ENCODE results near the gene KCNJ10.

Gene KCNJ10

GRCh38 chr1:160062230-160062532 lies 7.8 kb downstream of the KCNJ10 start:
- no peak overlapping the region for H3K27ac ChIP-seq
- H3K36me3 ChIP-seq = no peaks in the 10 kb centered on the region
- peaks cover 0 to 12% of the 10 kb centered on the region in 2 donors for H3K27me3 ChIP-seq
- intact Hi-C loops (cut with DNase I; ENCODE audit: low total_unique reads) = no loop called here
- no peak for DNase-seq
- H3K4me3 ChIP-seq = no peak overlapping the region
- H3K4me1 ChIP-seq = no peaks in the 10 kb centered on the region
- no peak for TF ChIP-seq CTCF (IDR thresholded peaks at IDR 0.05)
- H3K9me3 ChIP-seq = no peaks in the 10 kb centered on the region

DNA sequence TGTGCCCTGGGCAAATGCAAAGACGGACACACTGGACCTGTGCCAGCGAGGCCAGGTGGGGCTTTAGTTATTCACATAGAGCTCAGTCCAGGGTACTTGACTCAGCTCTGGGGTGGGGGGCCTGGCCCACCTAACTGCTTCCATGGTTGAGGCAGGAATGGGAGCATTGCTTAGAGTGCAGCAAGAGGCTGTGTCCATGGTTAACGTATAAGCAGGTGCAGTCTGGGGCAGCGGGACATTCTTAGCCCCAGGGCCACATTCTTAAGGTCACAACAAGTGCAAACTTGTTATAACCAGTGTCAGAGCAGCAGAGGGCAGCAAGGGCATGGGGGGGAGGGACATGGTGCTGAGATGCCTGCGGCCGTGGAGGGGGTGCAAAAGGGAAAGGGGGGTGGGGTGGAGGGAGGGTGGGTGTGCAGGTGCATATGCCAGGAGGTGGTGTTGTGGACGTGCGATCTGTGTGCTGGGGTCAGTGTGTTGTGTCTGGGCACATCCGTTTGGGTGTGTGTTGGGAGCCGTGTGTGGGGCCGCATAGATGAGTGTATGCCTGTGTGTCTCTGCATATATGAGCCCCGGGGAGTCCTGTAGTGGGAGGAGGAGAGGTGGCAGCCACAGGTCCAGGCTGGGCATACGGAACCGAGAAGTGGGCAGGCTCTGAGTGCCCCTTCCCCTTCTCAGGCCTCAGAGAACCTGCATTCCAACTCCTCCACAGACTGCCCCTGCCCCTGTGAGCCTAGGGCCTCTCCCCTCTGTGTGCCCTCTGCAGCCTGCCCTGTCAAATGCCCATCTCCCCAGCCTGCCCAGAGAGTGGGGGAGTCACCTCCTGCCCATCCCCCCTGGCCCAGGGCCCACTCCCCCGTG lies 8.4 kb downstream of the KCNJ10 start:
- Histone ChIP-seq H3K4me1 (no peaks in the 10 kb centered on the region), H3K9me3 (no peaks in the 10 kb centered on the region), H3K27ac (no peak overlapping the region), H3K36me3 (no peaks in the 10 kb centered on the region), H3K27me3 (peaks cover 0 to 12% of the 10 kb centered on the region in 2 donors), H3K4me3 (no peak overlapping the region)
- no peak for TF ChIP-seq CTCF (IDR thresholded peaks at IDR 0.05)
- no peak for DNase-seq
- intact Hi-C loops (cut with DNase I; ENCODE audit: low total_unique reads) = no loop called here

DNA sequence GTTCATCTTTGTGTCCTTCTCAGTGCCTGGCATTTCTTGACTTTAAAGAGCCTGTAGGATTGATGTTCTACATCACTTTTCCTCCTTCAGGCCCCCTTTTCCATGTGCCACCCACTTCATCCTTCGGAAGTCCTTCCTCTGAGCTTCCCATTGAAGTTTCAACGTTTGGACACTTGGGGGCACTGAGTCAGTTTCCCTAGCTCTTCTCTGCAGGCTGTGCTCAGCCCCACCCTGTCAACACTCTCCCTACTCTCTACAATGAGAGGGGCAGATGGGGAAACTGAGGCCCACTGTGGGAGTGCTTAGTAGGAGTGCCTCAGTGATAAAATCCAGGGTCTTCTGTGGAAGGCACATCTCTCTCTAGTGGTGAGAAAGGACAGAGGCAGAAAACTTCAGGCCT lies 11.9 kb downstream of the KCNJ10 start:
- Histone ChIP-seq H3K27me3 (peaks cover 0 to 31% of the 10 kb centered on the region in 2 donors), H3K4me1 (no peaks in the 10 kb centered on the region)

DNA sequence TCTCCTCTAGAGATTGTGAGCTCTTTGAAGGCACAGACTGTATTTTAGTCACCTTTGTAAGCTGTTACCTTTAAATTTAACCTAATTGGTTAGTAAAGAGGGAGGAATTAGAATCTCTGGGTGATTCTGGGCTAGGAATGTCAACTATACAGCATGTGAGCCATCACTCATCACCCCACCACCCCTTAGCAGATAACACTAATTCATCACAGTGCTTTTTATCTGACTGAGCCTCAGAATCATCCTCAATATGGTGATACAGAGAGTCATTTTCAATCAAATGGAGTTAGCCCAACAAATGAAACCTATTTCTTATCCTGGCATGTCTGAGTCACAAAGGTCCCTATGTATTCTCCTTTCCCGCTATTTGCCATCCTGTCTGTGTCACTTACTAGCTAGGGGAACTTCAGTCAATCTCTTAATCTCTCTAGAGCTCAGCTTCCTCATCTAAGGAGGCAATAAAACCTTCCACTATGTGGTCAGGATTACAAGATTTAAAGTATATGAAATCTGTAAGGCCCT lies 13.3 kb downstream of the KCNJ10 start:
- no peak overlapping the region for H3K27ac ChIP-seq
- intact Hi-C loops (cut with DNase I; ENCODE audit: low total_unique reads) = no loop called here
- TF ChIP-seq CTCF (IDR thresholded peaks at IDR 0.05) = no peak
- no peaks in the 10 kb centered on the region for H3K9me3 ChIP-seq
- no peaks in the 10 kb centered on the region for H3K4me1 ChIP-seq
- no peak overlapping the region for H3K4me3 ChIP-seq
- peaks cover 0 to 23% of the 10 kb centered on the region in 2 donors for H3K27me3 ChIP-seq
- H3K36me3 ChIP-seq = no peaks in the 10 kb centered on the region
- DNase-seq = no peak

More for the DNA sequence above, 11.9 kb downstream of the KCNJ10 start:
- Histone ChIP-seq H3K27ac (no peak overlapping the region), H3K9me3 (no peaks in the 10 kb centered on the region), H3K36me3 (no peaks in the 10 kb centered on the region), H3K4me3 (no peak overlapping the region)
- TF ChIP-seq CTCF (IDR thresholded peaks at IDR 0.05) = peak; percentile 29
- intact Hi-C loops (cut with DNase I; ENCODE audit: low total_unique reads) = no loop called here
- no peak for DNase-seq

GRCh38 chr1:160053548-160054365 lies 16.2 kb downstream of the KCNJ10 start:
- no peak overlapping the region for H3K4me3 ChIP-seq
- intact Hi-C loops (cut with DNase I; ENCODE audit: low total_unique reads) = no loop called here
- DNase-seq = no peak
- no peaks in the 10 kb centered on the region for H3K36me3 ChIP-seq
- peaks cover 0 to 22% of the 10 kb centered on the region in 2 donors for H3K27me3 ChIP-seq
- TF ChIP-seq CTCF (IDR thresholded peaks at IDR 0.05) = no peak
- H3K27ac ChIP-seq = no peak overlapping the region
- H3K9me3 ChIP-seq = no peaks in the 10 kb centered on the region
- H3K4me1 ChIP-seq = no peaks in the 10 kb centered on the region

Data from tibial artery (tissue), 4 donors.